ENCODE results near the gene CAMTA1.

- TF ChIP-seq EZH2 (IDR thresholded peaks at IDR 0.05) (no peak), POLR2A (IDR thresholded peaks at IDR 0.05; ENCODE audit: borderline replicate concordance, extremely low read depth, insufficient read depth, insufficient read length) (no peak), MAX (IDR thresholded peaks at IDR 0.05) (no peak), CTCF (IDR thresholded peaks at IDR 0.05 in 2 of 3, conservative IDR thresholded peaks at IDR 0.05 in 1 of 3; ENCODE audit: borderline replicate concordance in 1 of 3, insufficient read depth in 1 of 3, low read depth in 2 of 3, low read length in 2 of 3) (no peak), ELF1 (IDR thresholded peaks at IDR 0.05; ENCODE audit: borderline replicate concordance, low read depth) (no peak), YY1 (IDR thresholded peaks at IDR 0.05; ENCODE audit: extremely low read depth, insufficient replicate concordance, low read depth, low read length) (no peak), POLR2AphosphoS5 (IDR thresholded peaks at IDR 0.05; ENCODE audit: low read depth, low read length) (no peak), SIN3A (IDR thresholded peaks at IDR 0.05; ENCODE audit: low read depth) (no peak)
Measured at GRCh38 chr1:6782151-6782550, 3.1 kb upstream of the CAMTA1 start.

All from HCT116 (cell line).